HL-60/S4 (cell line): ENCODE data around the gene MET.
"Not testable (repeated sequence)": the region's sequence is repeated elsewhere in the genome, so short reads cannot be mapped to it uniquely, and the experiment has no call there.

Experiments used
- in situ Hi-C: fragments of 300-500 bp; cut with MboI; formaldehyde crosslinking; loops from 2 replicates; pipeline ENCODE4 v1.14.3; 2022; ENCODE audit warnings: low sequenced_read_pairs

The MET gene

DNA sequence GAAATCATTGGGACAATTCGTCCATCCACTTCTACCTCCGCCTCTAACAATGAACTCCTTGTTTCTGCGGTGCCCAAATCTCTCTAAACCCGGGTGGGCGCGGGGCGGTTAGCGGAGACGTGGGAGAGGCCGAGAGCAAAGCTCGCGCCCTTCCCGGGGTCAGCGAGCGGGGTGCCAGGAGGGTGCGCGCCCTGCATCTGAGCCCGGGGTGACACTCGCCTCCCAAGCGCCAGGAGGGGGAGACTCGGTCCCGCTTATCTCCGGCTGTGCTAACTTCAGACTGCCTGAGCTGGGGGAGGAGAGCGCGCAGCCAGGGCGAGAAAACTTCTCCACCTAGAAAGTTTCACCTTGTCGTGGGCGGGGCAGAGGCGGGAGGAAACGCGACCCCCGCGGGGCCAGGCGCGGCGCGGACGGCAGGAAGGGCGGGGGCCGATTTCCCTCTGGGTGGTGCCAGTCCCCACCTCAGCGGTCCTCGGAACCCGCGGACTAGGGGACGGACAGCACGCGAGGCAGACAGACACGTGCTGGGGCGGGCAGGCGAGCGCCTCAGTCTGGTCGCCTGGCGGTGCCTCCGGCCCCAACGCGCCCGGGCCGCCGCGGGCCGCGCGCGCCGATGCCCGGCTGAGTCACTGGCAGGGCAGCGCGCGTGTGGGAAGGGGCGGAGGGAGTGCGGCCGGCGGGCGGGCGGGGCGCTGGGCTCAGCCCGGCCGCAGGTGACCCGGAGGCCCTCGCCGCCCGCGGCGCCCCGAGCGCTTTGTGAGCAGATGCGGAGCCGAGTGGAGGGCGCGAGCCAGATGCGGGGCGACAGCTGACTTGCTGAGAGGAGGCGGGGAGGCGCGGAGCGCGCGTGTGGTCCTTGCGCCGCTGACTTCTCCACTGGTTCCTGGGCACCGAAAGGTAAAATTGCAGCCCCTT, at the start of gene MET:
Gene MET (plus strand): TSS at position 516 of the 915 bp plus-strand sequence. CDS start 26,889 bp downstream, outside the sequence.
- in situ Hi-C loops, result no loop called here

DNA sequence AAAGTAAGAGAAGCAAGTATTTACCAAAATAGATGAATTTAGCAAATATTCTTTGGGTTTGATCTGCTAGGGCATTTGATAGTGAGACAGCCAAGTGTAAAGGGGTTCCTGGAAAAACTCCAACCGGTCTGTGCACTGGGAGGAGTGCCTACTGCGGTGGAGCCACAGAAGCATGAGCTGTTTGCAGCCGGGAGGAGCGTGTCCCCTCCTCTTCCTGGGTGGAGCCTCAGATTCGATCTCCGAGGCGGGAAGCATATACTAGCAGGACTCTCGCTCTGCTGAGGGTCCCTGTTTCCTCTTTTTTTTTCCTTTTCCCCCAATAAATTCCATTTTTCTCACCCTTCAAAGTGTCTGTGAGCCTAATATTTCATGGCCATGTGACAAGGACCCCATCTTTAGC, 45.1 kb upstream of the MET start:
- in situ Hi-C loops, result no loop called here

GRCh38 chr7:116629051-116629463, 42.9 kb upstream of the MET start:
- in situ Hi-C loops, result no loop called here

- in situ Hi-C loops, result no loop called here
Observed at GRCh38 chr7:116630357-116630756, 41.6 kb upstream of the MET start.

DNA sequence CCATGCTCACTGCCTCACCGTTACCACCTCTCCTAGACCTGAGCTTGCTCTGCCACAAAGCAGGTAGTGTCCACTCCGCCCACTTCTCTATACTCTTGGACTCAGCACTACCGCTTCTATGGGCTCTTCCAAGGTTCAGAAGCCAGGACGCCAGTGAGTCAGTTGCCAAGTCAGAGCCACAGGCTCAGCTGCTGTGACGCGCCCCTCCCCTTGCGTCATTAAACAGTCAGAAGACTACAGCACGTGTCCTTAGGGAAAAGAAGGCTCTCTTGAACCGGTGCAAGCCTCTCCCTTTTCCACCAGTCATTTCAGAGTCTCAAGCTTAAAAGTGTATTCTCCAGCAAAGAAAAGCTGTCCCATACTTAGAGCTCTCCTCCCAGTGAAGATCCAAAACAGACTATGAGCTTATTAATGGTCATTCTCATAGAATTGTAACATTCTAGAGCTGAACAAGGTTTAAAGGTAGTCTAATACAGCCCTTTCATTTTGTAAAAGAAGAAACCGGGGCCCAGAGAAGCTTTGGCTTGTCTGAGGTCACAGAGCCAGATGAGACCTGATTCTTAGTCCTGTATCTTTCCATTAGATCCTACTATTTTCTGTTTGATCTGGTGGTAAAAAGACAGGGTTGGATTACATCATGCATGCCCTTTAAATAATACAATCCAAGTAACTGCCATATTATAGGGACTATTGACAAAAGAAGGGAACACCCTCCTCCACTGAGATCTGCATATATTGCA, 40.9 kb upstream of the MET start:
- in situ Hi-C loops, result no loop called here

- in situ Hi-C loops, result no loop called here
Observed at GRCh38 chr7:116631676-116632075, 40.3 kb upstream of the MET start.

GRCh38 chr7:116632384-116632783, 39.6 kb upstream of the MET start:
- in situ Hi-C loops, result no loop called here

DNA sequence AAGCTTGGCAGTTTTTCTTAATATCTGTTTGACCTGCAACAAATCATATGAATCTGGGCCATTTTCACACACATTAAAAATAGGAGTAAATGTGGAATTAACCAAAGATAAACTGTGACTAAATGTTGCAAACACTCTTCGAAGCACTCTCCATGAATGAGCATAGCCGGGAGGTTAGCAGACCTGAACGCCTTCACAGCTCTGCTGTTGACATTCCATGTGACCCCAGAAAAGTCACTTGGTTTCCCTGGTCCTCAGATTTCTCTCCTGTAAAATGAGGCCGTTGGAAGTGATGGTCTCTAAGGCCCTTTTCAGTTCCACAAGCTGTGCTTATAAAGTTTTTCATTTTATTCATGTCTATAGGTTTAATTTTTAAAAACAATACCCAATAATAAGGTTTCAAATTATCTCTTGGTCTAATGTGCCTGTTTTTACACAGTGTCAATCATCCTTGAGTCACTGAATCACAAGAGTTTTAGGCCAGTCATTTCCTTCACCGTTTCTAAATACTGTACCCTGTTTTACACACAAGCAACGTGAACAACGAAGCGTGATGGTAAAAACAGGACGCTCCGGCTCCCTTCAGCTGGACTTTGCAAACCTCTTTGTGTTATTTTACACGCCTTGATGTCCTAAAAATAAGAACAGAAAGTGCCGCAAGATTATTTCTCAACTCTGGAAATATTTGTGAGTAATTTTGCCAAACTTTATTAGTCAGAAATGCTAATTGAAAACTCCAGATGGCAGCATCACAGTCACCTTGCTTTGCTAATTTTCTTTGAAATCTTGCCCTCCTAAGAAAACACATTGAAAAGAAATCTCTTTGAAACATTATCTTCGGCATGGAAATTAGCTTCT, 38.6 kb upstream of the MET start:
- in situ Hi-C loops, result no loop called here

DNA sequence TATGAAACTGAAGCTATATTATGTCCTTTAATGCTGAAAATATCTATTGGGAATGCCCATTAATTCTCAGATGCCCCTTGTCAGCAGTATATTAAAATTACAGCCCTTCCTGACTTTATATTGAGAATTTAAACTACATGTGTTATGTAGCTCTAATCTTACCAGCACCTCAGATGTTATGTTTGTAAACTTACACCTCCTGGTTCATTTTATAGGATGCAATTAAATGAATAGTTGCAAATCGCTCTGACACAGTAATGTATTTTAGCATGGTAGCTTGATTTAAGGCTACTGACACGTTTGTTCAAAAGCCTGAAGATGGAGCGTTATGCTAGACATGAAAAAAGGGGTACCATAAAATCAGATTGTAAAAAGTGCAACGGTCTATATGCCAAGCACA, 35.0 kb upstream of the MET start:
- in situ Hi-C loops, result no loop called here

DNA sequence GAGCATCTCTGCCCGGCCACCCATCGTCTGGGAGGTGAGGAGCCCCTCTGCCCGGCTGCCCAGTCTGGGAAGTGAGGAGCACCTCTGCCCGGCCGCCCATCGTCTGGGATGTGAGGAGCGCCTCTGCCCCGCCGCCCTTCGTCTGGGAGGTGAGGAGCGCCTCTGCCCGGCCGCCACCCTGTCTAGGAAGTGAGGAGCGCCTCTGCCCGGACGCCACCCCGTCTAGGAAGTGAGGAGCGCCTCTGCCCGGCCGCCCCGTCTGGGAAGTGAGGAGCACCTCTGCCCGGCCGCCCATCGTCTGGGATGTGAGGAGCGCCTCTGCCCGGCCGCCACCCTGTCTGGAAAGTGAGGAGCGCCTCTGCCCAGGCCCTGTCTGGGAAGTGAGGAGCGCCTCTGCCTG, 33.4 kb upstream of the MET start:
- in situ Hi-C loops, result not testable (repeated sequence)

- in situ Hi-C loops, result no loop called here
Observed at GRCh38 chr7:116641551-116642153, 30.3 kb upstream of the MET start.

DNA sequence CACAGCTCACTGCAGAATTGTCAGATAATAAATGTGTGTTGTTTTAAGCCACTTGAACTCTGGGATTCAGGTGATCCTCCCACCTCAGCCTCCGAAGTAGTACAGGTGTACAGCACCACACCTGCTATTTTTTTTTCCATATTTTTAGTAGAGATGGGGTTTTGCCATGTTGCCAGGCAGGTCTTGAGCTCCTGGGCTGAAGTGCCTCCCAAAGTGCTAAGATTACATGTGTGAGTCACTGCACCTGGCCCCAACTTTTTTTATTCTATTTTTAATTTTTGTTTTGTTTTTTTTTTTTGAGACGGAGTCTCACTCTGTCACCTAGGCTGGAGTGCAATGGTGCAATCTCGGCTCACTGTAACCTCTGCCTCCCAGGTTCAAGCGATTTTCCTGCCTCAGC, 28.8 kb upstream of the MET start:
- in situ Hi-C loops, result not testable (repeated sequence)

DNA sequence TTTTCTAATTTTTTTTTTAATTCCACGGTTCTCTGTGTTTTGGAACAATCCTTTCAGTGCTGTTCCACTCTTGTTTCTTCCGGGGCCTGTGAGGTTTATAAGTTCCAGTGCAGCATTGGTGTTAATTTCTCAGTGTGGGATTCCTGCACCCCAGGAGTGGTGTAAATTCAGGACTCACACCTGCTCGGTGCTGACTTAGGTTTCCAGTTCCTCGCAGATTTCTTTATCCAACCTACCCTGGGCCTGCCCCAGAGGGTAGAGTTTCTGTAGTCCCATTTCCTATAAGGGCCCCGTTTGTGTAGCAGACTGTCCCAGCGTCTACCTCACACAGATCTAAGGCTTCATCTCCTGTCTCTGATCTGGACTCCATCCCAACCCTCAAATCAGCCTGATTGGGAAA, 27.4 kb upstream of the MET start:
- in situ Hi-C loops, result no loop called here

DNA sequence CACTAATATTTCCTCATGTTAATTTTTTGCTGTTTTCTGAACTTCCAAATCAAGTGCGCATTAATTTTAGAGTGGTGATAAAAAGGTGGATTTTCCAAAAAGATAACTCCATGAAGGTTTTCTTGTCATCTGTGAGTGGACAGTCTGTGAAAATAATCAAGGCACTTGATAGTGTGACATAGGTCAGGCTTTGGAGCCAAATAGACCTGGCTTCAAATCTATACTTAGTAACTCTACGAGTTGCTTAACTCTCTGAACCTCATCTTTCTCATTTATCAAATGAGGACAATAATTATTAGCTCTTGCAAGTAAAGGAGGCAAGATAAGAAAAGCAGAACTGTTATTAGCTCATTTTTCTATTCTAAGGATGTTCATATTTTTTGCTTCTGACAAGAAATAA, 24.7 kb upstream of the MET start:
- in situ Hi-C loops, result no loop called here

GRCh38 chr7:116647861-116648260, 24.1 kb upstream of the MET start:
- in situ Hi-C loops, result no loop called here

DNA sequence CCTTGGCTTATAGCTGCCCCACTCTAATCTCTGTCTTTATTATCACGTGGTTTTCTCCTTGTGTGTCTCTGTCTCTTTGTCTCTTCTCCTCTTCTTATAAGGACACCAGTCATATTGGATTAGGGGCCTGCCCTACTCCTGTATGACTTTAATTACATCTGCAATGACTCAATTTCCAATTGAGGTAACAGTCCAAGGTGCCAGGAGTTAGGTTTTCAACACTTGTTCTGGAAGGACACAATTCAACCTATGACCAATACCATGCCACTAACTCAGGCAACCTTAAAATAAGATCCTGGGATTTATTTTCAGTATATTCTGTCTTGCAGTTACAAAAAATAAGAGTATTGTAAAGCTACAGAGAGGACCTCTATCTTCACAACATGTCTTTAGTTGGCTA, 21.6 kb upstream of the MET start:
- in situ Hi-C loops, result no loop called here

- in situ Hi-C loops, result no loop called here
Observed at GRCh38 chr7:116652793-116653192, 19.2 kb upstream of the MET start.

DNA sequence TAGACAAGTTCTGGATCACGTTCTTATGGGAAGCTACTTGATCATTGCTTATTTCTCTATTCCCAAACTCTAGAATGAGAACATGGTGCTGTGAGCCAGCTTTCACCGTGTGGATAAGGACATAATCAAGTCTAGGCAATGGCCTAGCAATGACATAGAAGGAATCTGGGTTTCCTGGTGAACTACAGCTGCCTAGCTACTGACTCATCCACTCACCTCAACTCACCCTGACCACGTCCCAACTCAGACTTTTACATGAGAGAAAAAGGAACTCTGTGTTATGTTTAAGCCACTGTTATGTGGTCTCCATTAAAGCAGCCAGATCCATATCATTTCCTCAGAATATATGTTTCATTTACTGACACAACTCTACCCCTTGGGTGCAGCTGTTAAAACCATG, 18.8 kb upstream of the MET start:
- in situ Hi-C loops, result no loop called here

DNA sequence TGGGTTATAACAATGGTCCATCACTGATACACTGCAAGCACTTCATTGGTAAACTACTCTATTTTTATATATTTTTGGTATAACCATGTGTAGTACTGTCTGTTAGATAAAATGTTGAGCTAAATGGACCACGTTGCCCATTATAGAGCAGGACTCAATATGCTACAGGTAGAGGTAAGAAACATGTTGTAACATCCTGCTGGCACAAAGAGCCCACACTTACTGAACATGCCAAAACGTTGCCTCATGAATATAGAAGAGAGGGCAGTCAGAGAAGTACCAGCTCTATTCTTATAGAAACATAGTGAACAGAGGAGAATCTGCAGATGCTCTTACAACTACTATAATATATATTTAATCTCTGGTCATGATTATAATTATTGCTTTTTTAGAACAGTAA, 18.4 kb upstream of the MET start:
- in situ Hi-C loops, result no loop called here

DNA sequence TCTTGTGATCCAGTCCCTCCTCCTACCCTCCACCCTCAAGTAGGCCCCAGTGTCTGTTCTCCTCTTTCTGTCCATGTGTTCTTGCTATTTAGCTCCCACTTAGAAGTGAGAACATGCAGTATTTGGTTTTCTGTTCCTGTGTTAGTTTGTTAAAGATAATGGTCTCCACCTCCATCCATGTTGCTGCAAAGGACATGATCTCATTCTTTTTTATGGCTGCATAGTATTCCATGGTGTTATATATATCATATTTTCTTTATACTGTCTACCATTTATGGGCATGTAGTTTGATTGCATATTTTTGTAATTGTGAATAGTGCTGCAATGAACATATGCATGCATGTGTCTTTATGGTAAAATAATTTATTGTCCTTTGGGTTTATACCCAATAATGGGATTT, 12.7 kb upstream of the MET start:
- in situ Hi-C loops, result not testable (repeated sequence)

DNA sequence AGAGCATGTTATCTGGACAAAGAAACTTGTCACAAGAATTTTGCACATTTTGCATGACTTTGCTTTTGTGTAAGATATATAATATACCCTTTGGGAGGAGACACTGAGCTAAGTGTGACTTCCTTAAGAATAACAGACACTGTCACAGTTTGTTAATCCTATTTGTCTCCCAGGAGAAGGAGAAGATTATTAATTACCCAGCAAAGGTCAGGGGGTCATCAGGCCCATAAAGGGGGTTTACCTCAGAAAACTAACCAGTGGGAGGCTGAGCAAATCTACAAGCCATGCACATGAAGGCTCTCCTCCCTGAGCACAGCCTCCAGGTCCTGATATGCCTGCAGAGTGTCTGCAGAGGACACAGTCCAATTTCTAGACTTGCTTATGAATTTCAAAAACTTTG, 10.1 kb upstream of the MET start:
- in situ Hi-C loops, result no loop called here
